Peyer's patch (tissue), 4 donors: ENCODE measurements around the gene RGS17. TPM values are rescaled to one million over a fixed set of nuclear protein-coding genes. Genes with fewer than 3 reads are reported as not detected.
A peak's percentile ranks its signal among the peaks of the same experiment; 100 is the strongest.
"Not testable (repeated sequence)": the region's sequence is repeated elsewhere in the genome, so short reads cannot be mapped to it uniquely, and the experiment has no call there.

Experiments
- DNase-seq, 3 donors: peaks; one replicate each; pipeline ENCODE4 v3.0.0-alpha.2; 2017 to 2019
- H3K27ac ChIP-seq, 4 donors: fragments of 200-600 bp; sonication (generic); one replicate each; pipeline ENCODE4 v1.5.1; 2016 to 2019
- H3K27me3 ChIP-seq, 2 donors: fragments of 200-600 bp; sonication (generic); one replicate each; pipeline ENCODE4 v1.5.1; 2019
- H3K36me3 ChIP-seq, 3 donors: fragments of 200-600 bp; sonication (generic); one replicate each; pipeline ENCODE4 v1.5.1; 2016 to 2019
- H3K4me1 ChIP-seq, 4 donors: fragments of 200-600 bp; sonication (generic); one replicate each; pipeline ENCODE4 v1.5.1; 2016 to 2019
- H3K4me3 ChIP-seq, 4 donors: fragments of 200-600 bp; sonication (generic); 1 replicate in 3 of 4; 2 replicates in 1 of 4; pipeline ENCODE4 v1.5.1; 2016 to 2019; ENCODE audit warnings: mild to moderate bottlenecking in 1 of 4
- H3K9me3 ChIP-seq, 4 donors: fragments of 200-600 bp; sonication (generic); one replicate each; pipeline ENCODE4 v1.5.1; 2016 to 2019; ENCODE audit warnings: mild to moderate bottlenecking in 1 of 4
- CTCF ChIP-seq, 6 experiments: fragments of 450-650 bp in 4 of 6; fragments of 200-600 bp in 2 of 6; sonication (generic) in 1 of 6; IDR thresholded peaks; one replicate each; pipeline ENCODE4 v1.5.1; 2017 to 2019; ENCODE audit warnings: antibody characterized with exemption in 6 of 6, mild to moderate bottlenecking in 3 of 6, moderate library complexity in 1 of 6
- POLR2A ChIP-seq, 2 donors: fragments of 450-650 bp; IDR thresholded peaks; one replicate each; pipeline ENCODE4 v1.5.1; 2017; ENCODE audit warnings: antibody characterized with exemption in 2 of 2, mild to moderate bottlenecking in 2 of 2, moderate library complexity in 2 of 2
- total RNA-seq, 4 donors: library from RNA; depleted of rRNA; stranded (reverse); fragments of >200 nt; gene quantifications; one replicate each; pipeline ENCODE4 v1.1.0, GENCODE V29; 2016

Gene RGS17
- total RNA-seq, 4 donors from 2014 or later, result 0.18 to 2.5 (median 0.67) TPM; not detected in 1

- peaks cover 0 to 19% (median 6%) of the 10 kb centered on the region in 4 donors for H3K4me1 ChIP-seq
- TF ChIP-seq POLR2A (IDR thresholded peaks at IDR 0.05) (peak; percentile 85 to 87), CTCF (IDR thresholded peaks at IDR 0.05) (no peak)
- peak within 1 kb of the TSS; percentile 81 to 90 (median 83) for H3K27ac ChIP-seq
- no peaks in the 10 kb centered on the region for H3K9me3 ChIP-seq
- no peaks in the 10 kb centered on the region for H3K27me3 ChIP-seq
- H3K4me3 ChIP-seq, result peak within 1 kb of the TSS; percentile 68 to 85 (median 79)
- peaks cover 0 to 9% (median 0%) of the 10 kb centered on the region in 3 donors for H3K36me3 ChIP-seq
- DNase-seq, result peak; percentile 90 to 97 (median 92)
These were observed 128.3 kb downstream of the RGS17 start, which contains the start of gene MTRF1L for GRCh38 chr6:153002613-153003365. Gene MTRF1L, minus strand, starts transcription at chr6:153002709. Its CDS starts 24 bp downstream, at chr6:153002685.

- H3K4me1 ChIP-seq, result peaks cover 0 to 19% (median 6%) of the 10 kb centered on the region in 4 donors
- peaks cover 0 to 17% (median 0%) of the 10 kb centered on the region in 3 donors for H3K36me3 ChIP-seq
- DNase-seq, result no peak
These were observed 129.1 kb downstream of the RGS17 start for GRCh38 chr6:153001767-153002612.

GRCh38 chr6:153000790-153001189 lies 130.3 kb downstream of the RGS17 start:
- not testable (repeated sequence) for H3K9me3 ChIP-seq, H3K27ac ChIP-seq, H3K27me3 ChIP-seq, DNase-seq
- Histone ChIP-seq H3K4me1 (peaks cover 0 to 19% (median 6%) of the 10 kb centered on the region in 4 donors), H3K4me3 (peak overlapping the region in 1 of 4 donors; percentile 81), H3K36me3 (peaks cover 0 to 18% (median 0%) of the 10 kb centered on the region in 3 donors)

More at GRCh38 chr6:153001767-153002612, 129.1 kb downstream of the RGS17 start:
- TF ChIP-seq CTCF (IDR thresholded peaks at IDR 0.05) (peak in 1 of 6 experiments; percentile 16), POLR2A (IDR thresholded peaks at IDR 0.05) (no peak)
- H3K9me3 ChIP-seq, result no peaks in the 10 kb centered on the region
- peak overlapping the region; percentile 81 to 90 (median 83) for H3K27ac ChIP-seq
- peak overlapping the region; percentile 68 to 85 (median 79) for H3K4me3 ChIP-seq
- no peaks in the 10 kb centered on the region for H3K27me3 ChIP-seq

- no peak for DNase-seq
- no peak overlapping the region for H3K27ac ChIP-seq
- H3K9me3 ChIP-seq, result no peaks in the 10 kb centered on the region
- H3K4me3 ChIP-seq, result no peak overlapping the region
- peaks cover 0 to 18% (median 0%) of the 10 kb centered on the region in 3 donors for H3K36me3 ChIP-seq
- TF ChIP-seq POLR2A (IDR thresholded peaks at IDR 0.05), result no peak
- no peak for TF ChIP-seq CTCF (IDR thresholded peaks at IDR 0.05)
- H3K27me3 ChIP-seq, result no peaks in the 10 kb centered on the region
- H3K4me1 ChIP-seq, result peaks cover 0 to 19% (median 6%) of the 10 kb centered on the region in 4 donors
These were observed 130.8 kb downstream of the RGS17 start for GRCh38 chr6:153000243-153000642.

- Histone ChIP-seq H3K4me1 (peaks cover 0 to 19% (median 6%) of the 10 kb centered on the region in 4 donors), H3K36me3 (peaks cover 0 to 22% (median 0%) of the 10 kb centered on the region in 3 donors)
- not testable (repeated sequence) for H3K27me3 ChIP-seq, DNase-seq, H3K4me3 ChIP-seq, H3K9me3 ChIP-seq, H3K27ac ChIP-seq
These were observed 131.5 kb downstream of the RGS17 start for GRCh38 chr6:152999538-152999937.

DNA sequence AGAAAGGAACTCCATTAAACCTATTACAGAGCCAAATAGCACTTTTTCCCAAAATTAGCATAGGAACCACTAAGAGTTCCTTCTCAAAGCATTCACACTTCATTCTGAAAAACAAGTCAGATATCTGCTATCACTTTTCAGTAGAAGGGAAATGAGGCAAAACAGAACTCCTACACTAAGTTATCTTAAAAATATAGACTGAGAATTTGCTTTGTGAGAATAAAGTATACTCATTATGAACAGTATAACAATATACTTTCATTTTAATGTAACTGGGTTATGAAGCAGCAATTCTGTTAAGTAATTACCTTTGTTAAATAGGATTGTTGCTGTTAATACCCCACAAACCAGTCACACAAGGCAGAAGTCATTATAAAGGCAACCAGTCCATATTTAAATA lies 137.2 kb downstream of the RGS17 start:
- Histone ChIP-seq H3K27me3 (no peaks in the 10 kb centered on the region), H3K36me3 (peaks cover 0 to 67% (median 0%) of the 10 kb centered on the region in 3 donors), H3K4me3 (no peak overlapping the region), H3K4me1 (no peaks in the 10 kb centered on the region), H3K27ac (no peak overlapping the region), H3K9me3 (no peaks in the 10 kb centered on the region)
- DNase-seq, result no peak
- TF ChIP-seq POLR2A (IDR thresholded peaks at IDR 0.05), result no peak
- no peak for TF ChIP-seq CTCF (IDR thresholded peaks at IDR 0.05)
